ENCODE measurements around the gene PTPRD.

The PTPRD gene

GRCh38 chr9:9792144-9792857 lies 820.5 kb downstream of the PTPRD start:
- no peak overlapping the region for H3K4me3 ChIP-seq (ENCODE audit: low read depth, low read length)
- TF ChIP-seq CTCF (IDR thresholded peaks at IDR 0.05; ENCODE audit: low read depth, low read length, missing control alignments) = no peak
- no peak for DNase-seq (ENCODE audit: low read depth)
- in situ Hi-C loops (cut with HindIII; ENCODE audit: low sequenced_read_pairs) = no loop called here

DNA sequence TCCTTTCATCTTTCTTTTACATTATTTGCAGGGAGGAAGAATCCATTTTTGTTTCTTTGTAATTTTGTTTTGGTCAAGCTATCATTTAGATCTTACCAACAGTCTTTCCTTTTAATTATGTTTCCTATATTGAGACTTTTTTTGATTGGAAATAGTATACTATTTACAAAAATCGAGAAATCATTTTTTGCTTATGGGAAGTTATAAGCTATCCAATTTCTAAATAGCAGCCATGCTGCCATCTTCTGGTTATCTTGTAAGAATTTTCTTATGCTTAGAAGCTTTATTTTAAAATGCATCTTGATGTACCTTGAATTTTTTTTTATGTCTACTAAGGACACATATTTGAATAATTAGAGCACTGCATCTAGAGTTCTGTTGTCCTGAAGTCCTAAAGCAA lies 821.2 kb downstream of the PTPRD start:
- peak; percentile 13 for DNase-seq (ENCODE audit: low read depth)
- TF ChIP-seq CTCF (IDR thresholded peaks at IDR 0.05; ENCODE audit: low read depth, low read length, missing control alignments) = no peak
- in situ Hi-C loops (cut with HindIII; ENCODE audit: low sequenced_read_pairs) = no loop called here
- H3K4me3 ChIP-seq (ENCODE audit: low read depth, low read length) = no peak overlapping the region

- TF ChIP-seq CTCF (IDR thresholded peaks at IDR 0.05; ENCODE audit: low read depth, low read length, missing control alignments) = peak; percentile 88
- no peak overlapping the region for H3K4me3 ChIP-seq (ENCODE audit: low read depth, low read length)
- peak; percentile 20 for DNase-seq (ENCODE audit: low read depth)
Measured at GRCh38 chr9:9790216-9790872, 822.5 kb downstream of the PTPRD start.

GRCh38 chr9:9783711-9784110 lies 829.1 kb downstream of the PTPRD start:
- no peak for TF ChIP-seq CTCF (IDR thresholded peaks at IDR 0.05; ENCODE audit: low read depth, low read length, missing control alignments)
- in situ Hi-C loops (cut with HindIII; ENCODE audit: low sequenced_read_pairs) = no loop called here
- no peak for DNase-seq (ENCODE audit: low read depth)
- H3K4me3 ChIP-seq (ENCODE audit: low read depth, low read length) = no peak overlapping the region

More at GRCh38 chr9:9790216-9790872, 822.5 kb downstream of the PTPRD start:
- in situ Hi-C loops (cut with HindIII; ENCODE audit: low sequenced_read_pairs) = no loop called here

- H3K4me3 ChIP-seq (ENCODE audit: low read depth, low read length) = no peak overlapping the region
- no peak for DNase-seq (ENCODE audit: low read depth)
- TF ChIP-seq CTCF (IDR thresholded peaks at IDR 0.05; ENCODE audit: low read depth, low read length, missing control alignments) = no peak
- in situ Hi-C loops (cut with HindIII; ENCODE audit: low sequenced_read_pairs) = no loop called here
Measured at GRCh38 chr9:9783211-9783610, 829.6 kb downstream of the PTPRD start.

GRCh38 chr9:9778293-9778692 lies 834.5 kb downstream of the PTPRD start:
- TF ChIP-seq CTCF (IDR thresholded peaks at IDR 0.05; ENCODE audit: low read depth, low read length, missing control alignments) = no peak
- in situ Hi-C loops (cut with HindIII; ENCODE audit: low sequenced_read_pairs) = no loop called here
- no peak overlapping the region for H3K4me3 ChIP-seq (ENCODE audit: low read depth, low read length)
- no peak for DNase-seq (ENCODE audit: low read depth)
